HepG2 (cell line): ENCODE measurements around the gene PAPPA2.

Experiments used
- CBFB ChIP-seq: sonication (generic); formaldehyde crosslinking; IDR thresholded peaks from 2 replicates; pipeline ENCODE4 v1.4.0; 2020; ENCODE audit warnings: missing genetic modification reagents
- CTCF ChIP-seq: sonication (generic); formaldehyde crosslinking; IDR thresholded peaks from 2 replicates; pipeline ENCODE4 v1.5.0; 2020; ENCODE audit warnings: mild to moderate bottlenecking, missing genetic modification reagents, moderate library complexity
- ETV6 ChIP-seq: sonication (generic); formaldehyde crosslinking; conservative IDR thresholded peaks from 2 replicates; pipeline ENCODE4 v1.4.0; 2020; ENCODE audit warnings: missing genetic modification reagents
- EZH2 ChIP-seq: conservative IDR thresholded peaks from 2 replicates; pipeline ENCODE4 v1.6.1; 2012; ENCODE audit warnings: mild to moderate bottlenecking, low read depth, low read length, moderate library complexity
- HIC2 ChIP-seq: sonication (generic); formaldehyde crosslinking; IDR thresholded peaks from 2 replicates; pipeline ENCODE4 v1.9.0; 2022; ENCODE audit warnings: low read depth, missing genetic modification reagents
- POLR2AphosphoS5 ChIP-seq: IDR thresholded peaks from 2 replicates; pipeline ENCODE4 v1.6.1; 2012; ENCODE audit warnings: low read depth, low read length
- TCF12 ChIP-seq, 2 experiments: fragments of 450-650 bp in 1 of 2; sonication (generic) in 1 of 2; formaldehyde crosslinking in 1 of 2; IDR thresholded peaks; 2 replicates each; pipeline versions ENCODE4 v1.6.1 to v1.8.0; 2017 to 2022; ENCODE audit warnings: antibody characterized with exemption in 1 of 2, mild to moderate bottlenecking in 1 of 2, missing genetic modification reagents in 1 of 2, moderate library complexity in 1 of 2

GRCh38 chr1:176693697-176694329 is 230.8 kb downstream of the PAPPA2 start:
- TF ChIP-seq CBFB (no peak), HIC2 (CRISPR knock-in tag) (no peak), ETV6 (CRISPR knock-in tag) (no peak), CTCF (no peak), EZH2 (no peak), POLR2AphosphoS5 (no peak), TCF12 (IDR thresholded peaks at IDR 0.05) (no peak), TCF12 (CRISPR knock-in tag; IDR thresholded peaks at IDR 0.05) (no peak)
